HPDE6-E6E7 (cell line): Measurements from ENCODE around the gene SARS1.
"Not testable (repeated sequence)": the region's sequence is repeated elsewhere in the genome, so short reads cannot be mapped to it uniquely, and the experiment has no call there.

ENCODE experiments used
- DNase-seq: peaks from one replicate; pipeline ENCODE4 v3.0.0; 2011; ENCODE audit warnings: missing footprints; ENCODE audit errors: extremely low spot score

The SARS1 gene

GRCh38 chr1:109192433-109192832 is 21.3 kb upstream of the SARS1 start:
- no peak for DNase-seq

DNA sequence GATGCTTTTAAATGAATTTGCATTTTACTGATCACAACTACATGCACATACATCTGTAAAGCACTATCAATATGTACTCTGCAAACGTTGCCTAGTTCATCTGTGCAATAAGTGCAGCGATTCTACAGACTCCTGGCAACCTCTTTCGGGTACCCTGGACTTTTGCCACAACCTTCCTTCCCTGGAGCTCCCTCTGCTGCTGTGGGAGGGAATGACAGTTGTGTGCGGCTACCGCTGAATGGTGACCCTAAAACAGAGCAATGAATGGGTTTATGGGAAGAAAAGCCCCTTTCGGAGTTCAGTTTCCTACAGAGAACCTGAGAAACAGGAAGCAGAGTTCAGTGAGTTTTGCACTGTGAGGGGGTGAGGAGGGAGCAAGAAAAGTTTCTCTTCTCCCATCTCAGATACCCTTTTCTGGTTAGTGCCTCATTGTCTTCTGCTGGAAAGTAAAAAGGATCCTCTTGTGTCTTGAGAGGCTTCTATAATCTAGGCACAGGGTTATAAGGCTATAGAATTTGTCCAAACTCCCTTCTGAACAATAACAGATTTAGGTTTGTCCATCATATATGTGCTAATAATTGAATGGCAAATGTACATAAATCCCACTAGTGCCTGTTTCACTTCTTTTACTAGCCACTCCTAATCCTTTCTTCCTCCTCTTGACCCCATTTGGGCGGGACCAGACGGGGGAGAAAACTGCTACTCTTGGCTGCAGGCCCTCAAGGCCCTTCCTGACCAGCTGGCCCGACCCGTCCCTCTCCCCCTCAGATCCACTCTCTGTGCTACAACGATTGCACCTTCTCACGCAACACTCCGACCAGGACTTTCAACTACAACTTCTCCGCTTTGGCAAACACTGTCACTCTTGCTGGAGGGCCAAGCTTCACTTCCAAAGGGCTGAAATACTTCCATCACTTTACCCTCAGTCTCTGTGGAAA is 19.8 kb upstream of the SARS1 start:
- no peak for DNase-seq

DNA sequence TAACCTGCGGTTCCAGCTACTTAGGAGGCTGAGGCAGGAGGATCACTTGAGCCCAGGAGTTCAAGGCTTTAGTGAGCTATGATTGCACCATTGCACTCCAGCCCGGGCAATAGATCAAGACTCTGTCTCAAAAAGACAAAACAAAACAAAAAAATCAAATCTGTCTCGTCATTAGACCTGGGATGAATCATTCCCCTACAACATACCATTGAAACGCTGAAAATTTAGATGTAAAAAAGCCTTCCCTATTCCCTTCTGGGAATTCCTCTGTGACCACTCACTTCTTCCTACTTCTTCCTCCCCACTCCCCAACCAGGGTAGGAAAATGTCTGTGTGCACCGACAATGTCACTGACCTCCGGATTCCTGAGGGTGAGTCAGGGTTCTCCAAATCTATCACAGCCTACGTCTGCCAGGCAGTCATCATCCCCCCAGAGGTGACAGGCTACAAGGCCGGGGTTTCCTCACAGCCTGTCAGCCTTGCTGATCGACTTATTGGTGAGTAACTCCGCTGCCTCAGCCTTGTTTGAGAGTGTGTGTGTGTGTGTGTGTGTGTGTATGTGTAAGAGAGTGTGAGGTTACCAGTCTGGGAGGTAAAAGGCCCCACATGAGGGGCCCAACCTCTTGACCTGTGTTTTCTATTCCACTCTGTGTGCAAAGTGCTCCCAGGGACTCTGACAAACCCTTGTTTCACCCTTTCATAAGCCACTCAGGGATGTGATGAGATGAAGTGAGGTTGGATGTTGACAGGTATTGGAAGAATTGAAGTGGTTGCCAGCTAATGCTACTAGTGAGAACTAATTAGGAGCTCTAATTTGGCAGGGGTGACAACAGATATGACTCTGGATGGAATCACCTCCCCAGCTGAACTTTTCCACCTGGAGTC is 16.3 kb upstream of the SARS1 start:
- DNase-seq: peak; percentile 94

DNA sequence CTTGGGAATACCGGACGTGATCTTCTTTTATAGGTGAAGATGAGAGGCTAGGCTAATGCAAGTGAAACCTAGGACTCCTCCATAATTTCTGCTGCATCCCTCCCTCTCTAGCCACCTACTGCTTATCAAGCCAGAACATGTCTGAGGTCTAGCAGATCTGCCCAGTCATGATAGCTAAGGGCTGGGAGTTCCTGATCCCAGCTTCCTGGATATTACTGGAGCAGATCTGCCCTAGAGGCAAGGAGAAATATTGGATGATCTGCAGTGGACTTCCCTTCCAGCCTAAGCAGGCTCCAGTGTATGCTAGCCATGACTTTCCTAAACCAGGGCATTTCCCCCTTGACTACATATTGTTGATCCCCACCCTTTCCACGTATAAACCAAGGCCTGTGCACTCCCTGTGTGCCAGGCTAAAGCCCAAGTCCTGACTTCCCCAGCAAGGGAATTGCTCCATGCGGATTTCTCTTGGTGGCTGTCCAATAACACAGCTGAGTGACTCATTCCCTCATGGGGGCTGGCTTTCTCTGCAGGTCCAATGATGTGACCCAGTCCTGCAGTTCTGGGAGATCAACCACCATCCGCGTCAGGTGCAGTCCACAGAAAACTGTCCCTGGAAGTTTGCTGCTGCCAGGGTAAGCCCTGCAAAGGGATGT is 15.5 kb upstream of the SARS1 start:
- peak; percentile 81 for DNase-seq

DNA sequence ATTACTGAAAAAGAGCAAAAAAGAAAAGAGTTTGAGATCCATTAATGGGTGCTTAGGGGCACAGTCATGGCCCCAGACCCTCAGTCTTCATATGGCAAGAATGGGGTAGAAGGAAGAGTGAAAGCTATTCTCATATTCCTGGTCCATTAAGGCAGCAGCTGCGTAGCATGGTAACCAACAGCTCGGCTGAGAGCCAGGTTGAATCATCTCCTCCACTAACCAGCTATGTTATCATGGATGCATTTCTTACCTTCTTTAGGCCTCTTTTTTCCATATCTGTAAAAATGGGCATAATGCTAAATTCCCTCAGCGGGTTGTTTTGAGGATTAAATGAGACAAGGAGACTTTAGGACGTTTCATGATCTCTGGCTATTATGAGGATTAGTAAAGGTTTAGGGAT is 15.0 kb upstream of the SARS1 start:
- DNase-seq: no peak

DNA sequence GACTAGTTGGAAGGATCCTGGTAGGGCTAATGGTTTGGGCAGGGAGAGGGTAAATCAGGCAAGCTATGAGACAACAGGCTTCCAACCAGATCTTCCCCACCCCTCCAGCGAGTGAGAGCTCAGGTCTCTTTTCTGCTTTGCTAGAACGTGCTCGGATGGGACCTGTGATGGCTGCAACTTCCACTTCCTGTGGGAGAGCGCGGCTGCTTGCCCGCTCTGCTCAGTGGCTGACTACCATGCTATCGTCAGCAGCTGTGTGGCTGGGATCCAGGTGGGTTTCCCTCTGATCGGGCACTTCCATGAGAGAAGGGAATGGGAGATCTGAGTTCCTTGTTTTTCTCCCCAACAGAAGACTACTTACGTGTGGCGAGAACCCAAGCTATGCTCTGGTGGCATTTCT is 14.0 kb upstream of the SARS1 start:
- DNase-seq: no peak

GRCh38 chr1:109201123-109201703 is 12.5 kb upstream of the SARS1 start:
- peak; percentile 90 for DNase-seq

DNA sequence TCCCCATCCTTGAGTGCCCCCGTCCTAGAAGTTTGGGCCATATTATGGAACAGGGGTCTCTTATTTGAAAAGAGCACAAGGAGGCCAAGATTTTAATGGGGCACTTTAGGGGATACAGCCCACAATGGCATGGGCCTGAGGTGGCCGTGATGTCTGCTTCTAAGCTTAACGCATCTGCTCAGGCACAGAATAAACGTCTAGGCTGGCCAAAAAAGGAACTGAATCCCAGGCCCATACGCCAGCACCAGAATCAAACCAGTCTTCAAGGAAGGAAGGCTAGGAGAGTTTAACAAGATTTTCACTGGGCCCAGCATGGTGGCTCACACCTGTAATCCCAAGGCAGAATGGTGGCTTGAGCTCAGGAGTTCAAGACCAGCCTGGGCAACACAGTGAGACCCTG is 9.2 kb upstream of the SARS1 start:
- no peak for DNase-seq

DNA sequence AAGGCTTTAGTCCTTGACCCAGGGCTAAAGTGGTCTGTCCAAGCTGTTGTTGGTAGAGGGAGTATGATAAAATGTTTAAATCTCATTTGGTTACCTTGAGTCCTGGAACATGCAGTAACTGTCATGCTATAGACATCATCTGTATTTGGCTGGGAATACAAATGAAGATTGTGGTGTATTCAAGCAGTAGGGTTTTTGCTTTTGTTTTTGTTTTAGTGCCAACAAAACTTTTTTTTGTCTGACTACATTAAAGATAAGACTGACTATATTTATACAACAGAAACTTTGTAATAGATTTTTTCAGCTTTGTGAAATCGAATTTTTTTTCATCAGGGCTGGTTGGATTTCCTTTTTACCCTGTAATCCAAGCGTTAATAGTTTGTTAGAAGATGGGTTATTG is 7.4 kb upstream of the SARS1 start:
- DNase-seq: no peak

GRCh38 chr1:109207467-109208103 is 6.1 kb upstream of the SARS1 start:
- no peak for DNase-seq

DNA sequence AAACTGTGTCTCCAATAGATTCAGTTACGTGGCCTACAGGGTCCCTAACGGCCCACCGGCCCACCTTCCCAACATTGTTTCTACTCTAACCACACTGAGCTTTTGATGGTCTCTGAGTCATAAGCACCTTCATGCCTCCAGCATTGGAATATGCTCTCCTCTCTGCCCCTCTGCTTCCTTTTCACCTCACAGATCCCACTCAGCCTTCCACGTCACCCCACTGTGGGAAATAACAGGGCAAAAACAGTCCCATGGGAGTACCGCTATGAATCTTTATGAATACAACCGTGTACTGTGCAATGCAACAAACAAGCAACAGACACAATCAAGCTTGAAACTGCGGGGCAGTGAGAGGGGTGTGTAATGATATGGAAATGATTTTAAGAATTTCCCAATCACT is 5.3 kb upstream of the SARS1 start:
- DNase-seq: no peak

GRCh38 chr1:109208836-109209463 is 4.8 kb upstream of the SARS1 start:
- no peak for DNase-seq

GRCh38 chr1:109210058-109210457 is 3.7 kb upstream of the SARS1 start:
- peak; percentile 62 for DNase-seq

- DNase-seq: no peak
Observed at GRCh38 chr1:109213345-109213823, 334 bp upstream of the SARS1 start.

DNA sequence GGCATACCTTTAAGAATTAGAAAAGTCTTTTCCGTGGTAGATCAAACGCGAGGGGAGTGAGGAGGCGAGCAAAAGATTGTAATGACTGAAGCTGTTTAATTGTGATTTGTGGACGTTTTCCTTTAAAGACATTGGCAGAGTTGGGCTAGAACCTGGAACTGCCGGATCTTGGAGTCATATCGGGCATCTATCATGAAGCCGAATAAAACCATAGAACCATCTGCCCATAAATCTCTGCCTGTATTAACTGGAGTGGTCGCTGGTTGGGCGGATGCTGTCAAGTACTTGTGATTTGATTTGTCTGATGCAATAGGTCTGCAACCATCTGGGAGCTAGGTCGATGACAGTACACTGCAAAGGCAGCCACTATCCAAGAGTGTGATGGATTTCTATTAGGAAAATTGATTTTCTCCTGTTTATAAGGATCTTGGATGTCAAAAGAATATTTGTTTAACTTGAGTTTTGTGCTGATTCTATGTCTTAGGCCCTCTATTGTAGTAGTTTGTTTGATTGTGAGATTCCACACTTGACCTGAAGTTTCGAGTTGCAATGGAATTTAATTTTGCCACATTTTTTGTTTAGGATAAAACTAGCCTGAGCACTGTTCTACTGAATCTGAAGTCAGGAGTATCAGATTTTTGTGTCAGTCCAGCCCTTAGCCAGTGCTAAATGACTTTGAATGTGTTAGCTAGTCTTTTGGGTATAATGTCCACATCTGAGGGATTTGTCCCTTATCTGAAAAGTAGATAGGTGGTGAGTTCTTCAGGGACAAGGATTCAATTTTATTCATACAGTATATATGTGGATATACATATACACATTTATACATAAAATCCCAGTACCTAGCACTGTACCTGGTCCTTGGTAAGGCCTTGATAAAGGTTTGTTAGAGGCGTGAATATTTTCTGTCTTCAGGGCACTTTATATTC is 1.2 kb downstream of the SARS1 start:
- DNase-seq: peak; percentile 71

DNA sequence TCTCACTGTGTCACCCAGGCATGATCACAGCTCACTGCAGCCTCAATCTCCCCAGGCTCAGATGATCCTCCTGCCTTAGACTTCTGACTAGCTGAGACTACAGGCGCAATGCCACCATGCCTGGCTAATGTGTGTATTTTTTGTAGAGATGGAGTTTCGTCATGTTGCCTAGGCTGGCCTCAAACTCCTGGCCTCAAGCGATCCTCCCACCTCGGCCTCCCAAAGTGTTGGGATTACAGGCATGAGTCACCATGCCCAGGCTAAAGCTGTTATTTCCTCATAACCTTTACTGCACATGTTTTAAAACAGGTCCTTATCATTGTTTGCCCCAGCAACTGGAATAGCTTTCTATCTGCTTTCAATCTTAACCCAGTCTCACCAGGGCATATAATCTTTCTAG is 2.9 kb downstream of the SARS1 start:
- no peak for DNase-seq

DNA sequence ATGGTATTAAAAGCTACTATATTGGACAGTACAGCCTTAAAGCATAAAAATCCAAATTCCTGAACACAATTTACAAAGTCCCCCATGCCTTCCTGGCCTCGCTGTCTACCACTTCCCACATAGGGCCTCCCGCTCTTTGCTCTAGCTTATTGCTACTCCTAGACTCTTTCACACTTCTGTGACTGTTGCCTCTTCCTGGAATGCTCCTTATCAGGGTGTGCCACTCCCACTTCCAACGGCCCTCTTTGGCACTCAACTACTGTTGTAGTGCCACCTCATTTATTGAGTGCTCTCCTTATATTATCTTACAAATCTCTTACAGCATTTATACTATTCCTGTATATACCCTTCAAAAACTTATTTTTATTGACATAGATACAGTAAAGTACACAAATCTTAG is 4.8 kb downstream of the SARS1 start:
- no peak for DNase-seq

DNA sequence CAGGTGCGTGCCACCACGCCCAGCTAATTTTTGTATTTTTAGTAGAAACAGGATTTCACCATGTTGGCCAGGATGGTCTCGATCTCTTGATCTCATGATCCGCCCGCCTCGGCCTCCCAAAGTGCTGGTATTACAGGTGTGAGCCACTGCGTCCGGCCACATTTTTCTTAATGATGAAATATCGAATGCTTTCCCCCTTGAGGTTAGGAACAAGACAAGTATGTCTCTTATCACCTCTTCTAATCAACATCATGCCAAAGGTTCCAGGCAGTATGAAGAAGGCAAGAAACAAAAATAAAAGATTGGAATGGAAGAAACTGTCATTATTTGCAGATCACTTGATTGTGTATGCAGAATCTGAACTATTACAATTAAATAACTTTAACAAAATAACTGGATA is 7.5 kb downstream of the SARS1 start:
- DNase-seq: not testable (repeated sequence)

DNA sequence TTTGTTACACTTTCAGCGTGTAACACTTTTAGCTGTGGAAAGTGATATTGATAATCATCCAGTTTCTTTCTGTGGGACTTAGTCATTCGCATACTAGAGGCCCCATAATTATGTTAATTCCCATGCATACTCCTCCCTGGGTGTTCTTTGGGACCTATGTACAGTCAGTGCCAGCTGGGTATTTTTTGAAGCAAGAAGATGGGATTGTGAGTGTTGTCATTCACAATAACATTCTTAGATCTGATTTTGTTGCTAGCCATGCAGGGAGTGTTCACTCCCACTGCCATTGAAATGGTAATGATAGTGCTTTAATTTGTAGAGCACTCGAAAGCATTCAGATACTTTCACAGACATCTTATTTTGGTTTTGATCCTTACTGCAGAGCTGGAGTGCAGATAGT is 11.6 kb downstream of the SARS1 start:
- DNase-seq: no peak
